ENCODE measurements around the gene RNU1-2.
A peak's percentile ranks its signal among the peaks of the same experiment; 100 is the strongest.
"Not testable (repeated sequence)": the region's sequence is repeated elsewhere in the genome, so short reads cannot be mapped to it uniquely, and the experiment has no call there.

RNU1-2 gene

GRCh38 chr1:16911851-16912721, 16.3 kb downstream of the RNU1-2 start:
- DNase-seq = not testable (repeated sequence)

GRCh38 chr1:16912742-16913141, 17.0 kb downstream of the RNU1-2 start:
- not testable (repeated sequence) for DNase-seq

- DNase-seq = no peak
Observed at GRCh38 chr1:16913181-16913832, 17.5 kb downstream of the RNU1-2 start.

GRCh38 chr1:16913833-16914662, 18.3 kb downstream of the RNU1-2 start:
- peak; percentile 78 for DNase-seq

GRCh38 chr1:16914928-16915626, 19.3 kb downstream of the RNU1-2 start:
- DNase-seq = not testable (repeated sequence)

- no peak for DNase-seq
Observed at GRCh38 chr1:16915627-16915973, 19.8 kb downstream of the RNU1-2 start.

- DNase-seq = not testable (repeated sequence)
Observed at GRCh38 chr1:16916036-16916880, 20.5 kb downstream of the RNU1-2 start.

- no peak for DNase-seq
Observed at GRCh38 chr1:16918371-16918770, 22.6 kb downstream of the RNU1-2 start.

GRCh38 chr1:16918936-16919665, 23.3 kb downstream of the RNU1-2 start:
- DNase-seq = not testable (repeated sequence)

GRCh38 chr1:16920951-16921350, 25.2 kb downstream of the RNU1-2 start:
- DNase-seq = no peak

- DNase-seq = peak; percentile 33
Observed at GRCh38 chr1:16921391-16922185, 25.8 kb downstream of the RNU1-2 start, which contains the start of gene CROCC. Gene CROCC, plus strand, starts transcription at chr1:16921931. Its CDS starts 88 bp downstream, at chr1:16922019.

- DNase-seq = no peak
Observed at GRCh38 chr1:16922466-16922865, 26.7 kb downstream of the RNU1-2 start.

- DNase-seq = no peak
Observed at GRCh38 chr1:16922885-16923431, 27.2 kb downstream of the RNU1-2 start.

- no peak for DNase-seq
Observed at GRCh38 chr1:16924216-16924918, 28.6 kb downstream of the RNU1-2 start.

GRCh38 chr1:16924919-16925477, 29.2 kb downstream of the RNU1-2 start:
- no peak for DNase-seq

GRCh38 chr1:16925635-16926490, 30.1 kb downstream of the RNU1-2 start:
- DNase-seq = no peak

- no peak for DNase-seq
Observed at GRCh38 chr1:16926491-16927073, 30.8 kb downstream of the RNU1-2 start.

All from SHP77 treated with DMSO at 0.1 percent for 48 hours (cell line).